UCSD-AML1 (cell line): Measurements from ENCODE around the gene NEU4.
"Not testable (repeated sequence)": the region's sequence is repeated elsewhere in the genome, so short reads cannot be mapped to it uniquely, and the experiment has no call there.

Source experiments
- DNase-seq: peaks from one replicate; lab custom pipeline; 2025; ENCODE audit not compliant: unreplicated experiment; lab: John Stamatoyannopoulos, UW

The NEU4 gene

GRCh38 chr2:241808721-241809382, at the start of gene NEU4:
Gene NEU4 (plus strand): TSS chr2:241809193. CDS start chr2:241814485, 5,292 bp downstream.
- no peak for DNase-seq

GRCh38 chr2:241759893-241760292, 49.1 kb upstream of the NEU4 start:
- not testable (repeated sequence) for DNase-seq

GRCh38 chr2:241760301-241760771, 48.7 kb upstream of the NEU4 start:
- DNase-seq: no peak

- no peak for DNase-seq
Measured at GRCh38 chr2:241762321-241762932, 46.6 kb upstream of the NEU4 start.

GRCh38 chr2:241762933-241763369, 46.0 kb upstream of the NEU4 start:
- no peak for DNase-seq

- DNase-seq: no peak
Measured at GRCh38 chr2:241763551-241764274, 45.3 kb upstream of the NEU4 start.

- DNase-seq: no peak
Measured at GRCh38 chr2:241764275-241765241, 44.4 kb upstream of the NEU4 start.

GRCh38 chr2:241767464-241768250, 41.3 kb upstream of the NEU4 start:
- DNase-seq: no peak

GRCh38 chr2:241768251-241768711, 40.7 kb upstream of the NEU4 start:
- no peak for DNase-seq

GRCh38 chr2:241768850-241769249, 40.1 kb upstream of the NEU4 start:
- no peak for DNase-seq

GRCh38 chr2:241769819-241770184, 39.2 kb upstream of the NEU4 start:
- no peak for DNase-seq

- no peak for DNase-seq
Measured at GRCh38 chr2:241770185-241770935, 38.6 kb upstream of the NEU4 start.

- no peak for DNase-seq
Measured at GRCh38 chr2:241770936-241771285, 38.1 kb upstream of the NEU4 start.

- DNase-seq: no peak
Measured at GRCh38 chr2:241771286-241772062, 37.5 kb upstream of the NEU4 start.

- DNase-seq: no peak
Measured at GRCh38 chr2:241772063-241772499, 36.9 kb upstream of the NEU4 start.

- DNase-seq: no peak
Measured at GRCh38 chr2:241773511-241774418, 35.2 kb upstream of the NEU4 start.

- no peak for DNase-seq
Measured at GRCh38 chr2:241774419-241775222, 34.4 kb upstream of the NEU4 start.
